GM23248 (cell line): Measurements from ENCODE around the gene PDE2A.

Source experiments
- EZH2 ChIP-seq: fragments of 200-600 bp; sonication (generic); IDR thresholded peaks from 2 replicates; pipeline ENCODE4 v1.6.1; 2018; ENCODE audit warnings: antibody characterized with exemption, mild to moderate bottlenecking; ENCODE audit not compliant: insufficient read depth, poor library complexity, severe bottlenecking
- EZH2phosphoT487 ChIP-seq: fragments of 200-600 bp; sonication (generic); IDR thresholded peaks from 2 replicates; pipeline ENCODE4 v1.6.1; 2018; ENCODE audit warnings: antibody characterized with exemption, moderate library complexity, mild to moderate bottlenecking, low read depth; ENCODE audit not compliant: insufficient read depth

DNA sequence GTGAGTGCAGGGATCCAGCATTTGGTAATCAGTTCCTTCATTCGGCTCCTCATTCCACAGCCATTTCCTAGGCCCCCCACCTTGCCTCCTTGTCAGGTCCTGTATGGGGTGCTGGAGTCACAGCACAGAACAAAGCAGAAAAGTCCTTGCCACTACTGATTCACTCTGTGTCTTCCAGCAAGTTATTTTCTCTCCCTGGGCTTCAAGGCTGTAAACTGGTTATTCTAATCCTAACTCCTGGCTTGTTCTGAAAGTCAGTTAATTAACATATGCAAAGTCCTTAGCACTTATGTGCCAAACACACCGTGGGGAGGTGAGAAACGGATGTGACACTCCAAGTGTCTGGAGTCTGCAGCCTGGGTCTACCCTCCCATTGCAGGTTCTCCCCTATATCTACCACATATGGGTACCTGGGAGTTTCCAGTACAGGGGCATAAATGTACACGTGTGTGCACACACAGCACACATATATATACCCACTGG lies 30.6 kb upstream of the PDE2A start:
- TF ChIP-seq EZH2 (no peak), EZH2phosphoT487 (no peak)
